ENCODE results near the gene TMEM121. TPM values are rescaled to one million over a fixed set of nuclear protein-coding genes. Genes with fewer than 3 reads are reported as not detected.

The TMEM121 gene
- total and polyA plus RNA-seq, 12 donors: 0.93 to 2.6 (median 1.7) TPM

GRCh38 chr14:105494606-105494929 lies 31.8 kb upstream of the TMEM121 start:
- Histone ChIP-seq H3K36me3 (peaks cover 0 to 16% (median 0%) of the 10 kb centered on the region in 9 donors), H3K4me1 (peaks cover 9 to 38% (median 21%) of the 10 kb centered on the region in 9 donors), H3K27me3 (no peaks in the 10 kb centered on the region), H3K27ac (no peak overlapping the region), H3K4me3 (no peak overlapping the region), H3K9me3 (no peaks in the 10 kb centered on the region)
- 93 to 97% methylated on average over 6 of the region's 6 CpGs for WGBS, 2 donors
- intact Hi-C loops (cut with DNase I): loop anchor here in 3 of 10 donors (5.0 kb wide), 2 partner anchors 33 to 122 kb away; partner anchors contain the start of gene TMEM121 (in 2 of the 3)
- ATAC-seq: no peak
- TF ChIP-seq, protein P1, sequence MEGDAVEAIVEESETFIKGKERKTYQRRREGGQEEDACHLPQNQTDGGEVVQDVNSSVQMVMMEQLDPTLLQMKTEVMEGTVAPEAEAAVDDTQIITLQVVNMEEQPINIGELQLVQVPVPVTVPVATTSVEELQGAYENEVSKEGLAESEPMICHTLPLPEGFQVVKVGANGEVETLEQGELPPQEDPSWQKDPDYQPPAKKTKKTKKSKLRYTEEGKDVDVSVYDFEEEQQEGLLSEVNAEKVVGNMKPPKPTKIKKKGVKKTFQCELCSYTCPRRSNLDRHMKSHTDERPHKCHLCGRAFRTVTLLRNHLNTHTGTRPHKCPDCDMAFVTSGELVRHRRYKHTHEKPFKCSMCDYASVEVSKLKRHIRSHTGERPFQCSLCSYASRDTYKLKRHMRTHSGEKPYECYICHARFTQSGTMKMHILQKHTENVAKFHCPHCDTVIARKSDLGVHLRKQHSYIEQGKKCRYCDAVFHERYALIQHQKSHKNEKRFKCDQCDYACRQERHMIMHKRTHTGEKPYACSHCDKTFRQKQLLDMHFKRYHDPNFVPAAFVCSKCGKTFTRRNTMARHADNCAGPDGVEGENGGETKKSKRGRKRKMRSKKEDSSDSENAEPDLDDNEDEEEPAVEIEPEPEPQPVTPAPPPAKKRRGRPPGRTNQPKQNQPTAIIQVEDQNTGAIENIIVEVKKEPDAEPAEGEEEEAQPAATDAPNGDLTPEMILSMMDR (IDR thresholded peaks at IDR 0.05): no peak
- DNase-seq: no peak

DNA sequence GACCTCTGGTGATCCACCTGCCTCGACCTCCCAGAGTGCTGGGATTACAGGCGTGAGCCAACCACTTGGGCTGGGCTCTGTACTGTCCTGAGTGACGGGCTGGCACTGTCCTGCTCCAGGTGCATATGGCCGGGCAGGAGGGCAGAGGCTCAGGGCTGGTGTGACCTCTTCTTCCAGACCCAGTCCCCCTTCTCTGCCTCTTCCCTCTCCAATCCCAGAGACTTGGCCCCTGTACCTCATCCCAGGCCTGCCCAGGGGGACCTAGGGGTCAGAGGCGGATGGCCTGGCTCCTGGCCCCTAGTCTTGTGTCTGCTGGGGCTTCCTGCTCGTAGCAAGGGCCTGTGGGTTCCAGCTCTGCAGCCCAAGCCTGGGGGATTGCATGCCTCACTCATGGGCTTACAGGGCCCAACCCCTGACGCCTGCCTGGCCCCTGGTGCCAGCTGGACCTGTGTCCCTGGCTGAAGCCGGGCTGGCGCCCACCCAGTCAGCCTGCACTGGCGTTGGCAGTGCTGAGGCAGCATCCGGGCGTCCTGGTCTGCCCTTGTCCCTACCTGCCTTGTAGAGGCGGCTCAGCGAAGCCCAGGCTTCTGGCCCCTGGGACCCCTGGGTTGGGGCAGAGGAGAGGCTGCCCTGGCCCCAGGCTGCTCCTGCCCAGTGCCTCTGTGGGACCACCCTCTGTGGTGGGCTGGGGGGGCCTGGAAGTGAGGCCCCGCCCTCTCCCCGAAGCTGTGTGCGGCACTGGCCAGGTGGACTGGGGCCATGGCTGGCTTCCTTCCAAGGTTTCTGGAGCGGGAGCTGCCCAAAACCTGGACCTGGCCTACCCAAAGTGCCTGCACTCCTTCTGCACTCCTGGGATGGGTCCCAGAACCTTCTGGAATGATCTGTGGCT lies 31.0 kb upstream of the TMEM121 start:
- no peak overlapping the region for H3K4me3 ChIP-seq
- H3K27me3 ChIP-seq: no peaks in the 10 kb centered on the region
- peak in 1 of 2 donors; percentile 77 for DNase-seq
- WGBS, 2 donors: 58 to 71% methylated on average over 18 of the region's 18 CpGs
- TF ChIP-seq, protein P1 (IDR thresholded peaks at IDR 0.05): no peak
- intact Hi-C loops (cut with DNase I): no loop called here
- no peaks in the 10 kb centered on the region for H3K9me3 ChIP-seq
- ATAC-seq: peak in 3 of 8 donors; percentile 2 to 7 (median 3)
- H3K27ac ChIP-seq: peak overlapping the region in 7 of 10 donors; percentile 15 to 70 (median 39)
- H3K4me1 ChIP-seq: peaks cover 6 to 31% (median 17%) of the 10 kb centered on the region in 9 donors
- H3K36me3 ChIP-seq: peaks cover 0 to 16% (median 0%) of the 10 kb centered on the region in 9 donors

DNA sequence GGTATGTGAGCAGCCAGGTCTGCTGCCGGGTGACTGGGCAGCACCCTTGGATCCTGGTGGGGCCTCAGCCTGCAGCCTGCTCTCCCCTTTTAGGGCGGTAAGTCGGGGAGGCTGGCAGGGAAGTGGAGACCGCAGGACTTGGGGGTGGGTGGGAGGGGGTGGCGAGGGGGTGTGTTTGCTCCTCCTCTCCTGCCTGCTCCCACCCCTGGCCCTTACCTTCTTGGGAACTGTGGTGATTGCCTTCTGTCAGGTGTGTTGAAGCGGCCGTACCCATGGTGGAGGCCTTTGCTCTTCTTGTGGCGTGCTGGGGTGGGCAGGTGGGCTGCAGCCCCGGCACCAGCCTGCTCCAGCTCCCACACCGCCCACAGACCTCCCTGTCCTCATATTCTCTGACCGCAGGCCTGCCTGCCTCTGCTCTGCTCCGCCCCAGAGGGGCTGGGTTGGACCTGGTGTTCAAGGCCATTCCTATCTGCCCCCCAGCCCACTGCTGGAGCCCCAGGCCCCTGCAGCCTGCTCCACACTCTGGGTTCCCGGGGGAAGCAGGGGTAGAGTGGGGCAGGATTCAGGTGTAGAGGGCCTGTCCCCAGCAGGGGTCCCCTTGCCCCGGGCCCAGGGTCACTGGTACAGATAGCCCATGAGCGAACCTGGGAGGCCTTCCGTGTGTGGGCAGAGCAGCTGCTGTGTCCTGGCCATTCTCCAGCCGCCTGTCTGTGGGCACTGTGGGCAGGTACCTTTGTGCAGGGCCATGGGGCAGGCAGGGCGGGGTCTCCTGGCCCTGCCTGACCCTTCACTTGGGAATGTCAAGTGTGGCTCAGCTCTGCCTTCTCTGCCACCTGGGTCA lies 30.2 kb upstream of the TMEM121 start:
- intact Hi-C loops (cut with DNase I): no loop called here
- no peak for ATAC-seq
- Histone ChIP-seq H3K36me3 (peaks cover 0 to 16% (median 0%) of the 10 kb centered on the region in 9 donors), H3K27ac (peak overlapping the region in 2 of 10 donors; percentile 53 to 70), H3K9me3 (no peaks in the 10 kb centered on the region), H3K27me3 (no peaks in the 10 kb centered on the region), H3K4me1 (peaks cover 6 to 30% (median 17%) of the 10 kb centered on the region in 9 donors), H3K4me3 (no peak overlapping the region)
- 83 to 85% methylated on average over 18 of the region's 18 CpGs for WGBS, 2 donors
- TF ChIP-seq, protein P1 (IDR thresholded peaks at IDR 0.05): no peak
- DNase-seq: peak in 1 of 2 donors; percentile 11
